RKO (cell line): Measurements from ENCODE around the gene LMTK2.

Experiments
- DNase-seq: peaks from one replicate; pipeline ENCODE4 v3.0.0-alpha.2; 2016; ENCODE audit warnings: low spot score

Gene LMTK2

DNA sequence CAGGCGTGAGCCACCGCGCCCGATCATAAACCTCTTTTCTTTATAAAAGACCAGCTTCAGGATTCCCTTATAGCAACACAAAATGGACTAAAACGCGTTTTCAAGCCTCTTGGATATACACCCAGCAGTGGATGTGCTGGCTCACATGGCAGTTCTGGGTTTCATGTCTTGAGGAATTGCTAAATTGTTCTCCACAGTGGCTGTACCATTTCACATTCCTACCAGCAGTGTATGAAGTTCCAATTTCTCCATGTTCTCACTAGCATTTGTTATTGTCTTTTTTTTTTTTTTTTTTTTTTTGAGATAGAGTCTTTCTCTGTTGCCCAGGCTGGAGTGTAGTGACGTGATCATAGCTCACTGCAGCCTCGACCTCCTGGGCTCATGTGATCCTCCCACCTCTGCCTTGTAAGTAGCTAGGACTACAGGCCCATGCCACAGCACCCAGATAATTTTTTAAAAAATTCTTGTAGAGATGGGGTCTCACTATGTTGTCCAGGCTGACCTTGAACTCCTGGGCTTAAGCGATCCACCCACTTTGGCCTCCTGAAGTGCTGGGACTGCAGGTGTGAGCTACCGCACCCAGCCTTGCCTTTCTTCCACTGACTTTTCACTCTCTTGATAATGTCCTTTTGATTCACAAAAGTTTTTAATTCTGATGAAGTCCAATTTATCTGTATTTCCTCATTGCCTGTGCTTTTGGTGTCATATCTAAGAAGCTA is 127.9 kb downstream of the LMTK2 start:
- no peak for DNase-seq

GRCh38 chr7:98235901-98236300 is 129.2 kb downstream of the LMTK2 start:
- no peak for DNase-seq

DNA sequence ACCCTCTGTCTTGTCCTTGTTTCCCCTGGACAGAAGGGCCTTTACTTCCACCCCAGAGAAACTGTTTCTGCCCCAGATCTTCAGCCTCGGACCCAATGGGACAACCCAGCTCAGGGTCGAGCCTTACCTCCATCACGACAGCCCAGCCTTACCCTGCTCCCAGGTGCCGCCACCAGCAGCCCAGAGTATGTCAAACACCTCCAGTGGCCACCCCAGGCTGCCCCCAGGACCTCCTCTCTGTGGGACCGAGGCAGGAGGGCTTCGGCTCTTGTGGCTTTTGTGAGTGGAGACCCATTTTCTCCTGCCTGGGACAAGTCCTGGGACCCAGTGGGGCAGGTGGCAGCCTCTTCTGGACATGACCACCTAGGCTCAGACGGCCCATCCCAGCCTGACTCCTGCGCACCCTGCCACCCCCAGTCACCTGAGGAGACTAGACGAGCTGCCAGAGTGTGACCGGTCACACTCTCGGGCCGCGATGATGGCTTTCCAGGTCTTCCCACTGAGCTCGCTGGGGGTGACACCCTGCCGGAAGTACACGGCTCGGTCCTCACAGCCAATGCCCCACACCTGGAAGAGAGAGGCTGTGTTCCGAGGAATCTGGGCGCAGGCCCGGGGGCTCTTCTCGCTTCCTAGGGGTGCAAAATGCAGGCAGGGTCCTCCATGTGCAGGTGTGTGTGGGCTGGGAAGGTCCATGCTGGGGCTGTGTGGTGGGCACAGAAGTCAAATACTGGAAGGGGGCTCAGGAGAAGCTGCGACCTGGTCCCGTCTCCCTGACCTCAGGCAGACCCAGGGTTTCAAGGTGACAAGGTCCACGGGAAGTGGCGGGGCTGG is 129.9 kb downstream of the LMTK2 start:
- DNase-seq, result no peak

GRCh38 chr7:98238076-98238475 is 131.4 kb downstream of the LMTK2 start:
- no peak for DNase-seq

DNA sequence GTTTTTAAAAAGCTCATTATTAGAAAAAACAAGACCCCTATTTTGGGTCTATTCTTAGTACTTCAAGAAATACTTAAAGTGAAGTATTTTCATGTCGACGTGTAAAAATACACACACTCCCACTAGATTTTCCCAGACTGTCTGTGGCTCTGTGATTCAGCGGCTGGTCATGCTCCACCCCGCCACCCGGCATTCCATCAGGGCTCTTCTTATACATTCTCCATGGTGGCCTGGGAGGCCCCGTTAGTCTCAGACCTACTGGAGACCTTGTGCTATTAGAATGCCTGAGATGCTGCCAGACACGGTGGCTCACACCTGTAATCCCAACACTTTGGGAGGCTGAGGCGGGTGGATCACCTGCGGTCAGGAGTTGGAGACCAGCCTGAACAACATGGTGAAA is 132.3 kb downstream of the LMTK2 start:
- DNase-seq, result no peak

DNA sequence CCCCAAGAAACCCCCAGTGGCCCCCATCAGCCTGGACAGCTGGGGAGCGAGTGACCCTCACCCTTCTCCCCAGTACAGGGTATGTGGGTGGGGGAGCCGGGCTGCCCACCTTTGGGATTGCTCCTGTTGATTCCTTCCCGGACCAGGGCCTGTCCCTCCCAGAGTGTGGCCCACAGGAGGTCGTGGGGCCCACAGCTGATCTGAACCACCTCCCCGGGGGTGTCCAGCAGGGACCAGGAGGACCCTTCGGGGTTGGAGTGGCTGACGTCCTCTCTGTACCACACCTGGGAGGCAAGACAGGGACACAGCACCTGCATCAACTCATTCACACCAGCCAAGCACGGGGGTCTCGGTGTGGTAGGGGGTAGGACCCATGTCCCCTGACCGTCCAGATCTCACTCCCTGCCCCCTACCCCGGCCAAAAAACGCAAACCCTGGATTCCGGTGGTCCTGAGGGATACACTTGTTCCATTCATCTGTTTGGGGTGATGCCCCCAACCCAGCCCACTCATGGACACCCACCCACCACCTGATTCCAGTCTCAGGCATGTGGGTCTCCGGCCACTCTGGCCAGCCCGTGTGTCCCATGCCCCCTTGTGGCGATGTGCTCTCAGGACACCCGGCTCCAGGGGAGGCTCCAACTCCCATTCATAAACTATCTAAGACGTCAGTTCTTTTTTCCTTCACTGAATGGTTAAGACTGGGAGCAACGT is 134.5 kb downstream of the LMTK2 start:
- peak; percentile 53 for DNase-seq

GRCh38 chr7:98241674-98242241 is 135.1 kb downstream of the LMTK2 start:
- no peak for DNase-seq

- no peak for DNase-seq
Measured at GRCh38 chr7:98242342-98242741, 135.7 kb downstream of the LMTK2 start.

- no peak for DNase-seq
Measured at GRCh38 chr7:98242934-98243333, 136.3 kb downstream of the LMTK2 start.

DNA sequence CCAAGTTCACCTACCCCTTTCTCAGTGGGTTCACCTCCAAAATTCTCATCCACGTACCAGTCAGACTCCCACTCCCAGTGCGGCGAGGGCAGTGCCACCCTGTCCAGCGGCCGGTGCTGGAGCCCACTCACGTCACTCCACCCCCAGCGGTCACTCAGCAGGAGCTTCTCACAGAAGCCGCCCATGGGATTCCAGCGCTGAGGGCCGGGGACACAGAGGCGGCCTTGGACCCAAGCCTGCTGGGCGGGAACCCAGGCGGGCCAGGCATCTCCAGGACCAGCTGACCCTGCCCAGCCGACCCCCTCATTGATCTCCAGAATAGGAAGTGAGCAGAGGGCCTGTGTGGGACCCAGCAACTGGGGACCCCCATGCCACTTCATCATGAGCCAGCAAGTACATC is 138.2 kb downstream of the LMTK2 start:
- DNase-seq, result no peak

DNA sequence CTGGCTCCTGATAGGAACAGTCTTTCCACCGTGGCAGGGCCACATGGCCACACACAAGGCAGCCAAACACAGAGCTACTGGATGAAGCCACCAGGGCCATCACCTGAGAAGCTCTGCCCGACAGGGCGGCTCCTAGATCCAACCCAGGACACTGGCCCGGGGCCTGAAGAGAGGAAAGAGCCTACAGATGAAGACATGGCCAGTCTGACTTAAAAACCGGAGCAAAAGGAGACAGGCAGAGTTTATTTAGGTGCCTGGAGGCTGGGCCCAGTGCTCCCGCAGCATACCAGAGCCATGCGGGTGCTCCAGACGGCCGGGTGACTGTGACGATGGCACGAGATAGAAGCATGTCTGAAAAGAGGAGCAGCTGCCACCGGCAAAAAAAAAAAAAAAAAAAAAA is 141.5 kb downstream of the LMTK2 start:
- no peak for DNase-seq

DNA sequence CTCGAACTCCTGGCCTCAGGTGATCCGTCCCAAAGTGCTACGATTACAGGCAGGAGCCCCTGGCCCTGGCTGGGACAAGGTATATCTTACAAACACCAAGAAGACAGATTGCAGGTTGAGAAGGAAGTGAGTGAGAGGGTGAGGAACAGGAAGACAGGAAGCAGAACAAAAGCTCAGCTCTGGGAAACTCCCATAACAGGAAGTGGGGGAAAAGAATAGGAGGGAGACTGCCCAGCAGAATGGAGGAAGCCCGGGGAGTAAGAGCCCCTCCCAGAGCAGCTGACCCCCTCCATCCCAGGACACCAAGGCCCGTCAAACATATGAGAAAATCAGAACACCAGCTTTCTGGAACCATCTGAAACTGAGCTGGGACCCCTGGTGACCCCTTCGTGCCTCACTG is 142.4 kb downstream of the LMTK2 start:
- no peak for DNase-seq

DNA sequence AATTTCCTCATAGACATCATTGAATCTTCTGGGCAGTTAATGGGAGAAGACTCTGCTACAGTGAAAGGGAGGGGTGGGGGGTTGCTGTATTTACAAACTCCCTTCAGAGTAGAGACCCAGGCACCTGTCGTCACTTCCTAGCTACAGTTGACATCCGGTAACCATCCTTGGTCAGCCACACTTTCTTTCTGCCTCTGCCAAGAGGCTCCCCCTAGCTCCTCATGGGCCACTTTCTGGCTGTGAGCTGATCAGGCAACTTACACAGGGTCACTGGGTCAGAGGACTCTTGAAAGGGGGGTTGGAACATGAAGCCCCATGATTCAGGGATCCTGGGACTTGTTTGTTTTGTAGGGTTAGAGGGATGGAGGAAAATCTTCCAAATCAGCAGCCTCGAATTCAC is 144.1 kb downstream of the LMTK2 start:
- no peak for DNase-seq

DNA sequence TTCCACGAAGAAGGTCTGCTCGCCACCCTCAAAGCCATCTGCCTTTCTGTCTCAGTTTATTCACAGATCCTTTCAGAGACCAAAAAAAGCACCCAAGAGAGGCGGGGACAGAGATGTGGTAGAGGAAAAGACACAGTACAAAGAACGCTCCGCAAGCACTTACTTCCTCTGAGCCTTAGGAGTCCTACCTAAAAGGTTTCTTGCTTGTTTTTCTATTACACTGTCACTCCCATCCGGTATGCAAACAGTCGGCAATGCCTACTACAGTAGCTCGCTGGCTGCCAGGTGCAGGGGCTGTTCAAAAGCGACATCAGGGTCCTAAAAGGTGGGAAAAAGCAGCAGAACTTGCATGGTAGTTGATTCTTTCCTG is 144.6 kb downstream of the LMTK2 start:
- DNase-seq, result no peak

GRCh38 chr7:98251601-98252424 is 145.2 kb downstream of the LMTK2 start, which contains the start of gene TECPR1:
Gene TECPR1, minus strand, starts transcription at chr7:98252232. Its CDS starts 6,086 bp downstream, at chr7:98246146.
- DNase-seq, result peak; percentile 96

- peak; percentile 55 for DNase-seq
Measured at GRCh38 chr7:98252425-98253054, 145.9 kb downstream of the LMTK2 start.

DNA sequence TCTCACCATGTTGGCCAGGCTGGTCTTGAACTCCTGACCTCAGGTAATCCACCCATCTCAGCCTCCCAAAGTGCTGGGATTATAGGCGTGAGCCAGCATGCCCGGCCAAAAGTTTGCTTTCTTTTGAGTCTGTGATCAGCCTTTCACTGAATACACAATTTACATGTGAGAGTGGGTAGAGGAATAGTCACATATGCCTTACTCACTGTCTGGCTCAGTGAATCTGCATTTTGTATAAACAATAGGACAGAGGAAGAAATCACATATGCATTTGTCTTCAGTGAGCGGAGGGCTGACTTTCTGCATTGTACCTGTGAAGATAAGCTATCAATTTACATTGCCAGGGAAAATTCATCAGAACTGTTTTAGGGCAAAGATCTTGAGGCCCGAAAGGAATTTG is 147.9 kb downstream of the LMTK2 start:
- DNase-seq, result no peak

DNA sequence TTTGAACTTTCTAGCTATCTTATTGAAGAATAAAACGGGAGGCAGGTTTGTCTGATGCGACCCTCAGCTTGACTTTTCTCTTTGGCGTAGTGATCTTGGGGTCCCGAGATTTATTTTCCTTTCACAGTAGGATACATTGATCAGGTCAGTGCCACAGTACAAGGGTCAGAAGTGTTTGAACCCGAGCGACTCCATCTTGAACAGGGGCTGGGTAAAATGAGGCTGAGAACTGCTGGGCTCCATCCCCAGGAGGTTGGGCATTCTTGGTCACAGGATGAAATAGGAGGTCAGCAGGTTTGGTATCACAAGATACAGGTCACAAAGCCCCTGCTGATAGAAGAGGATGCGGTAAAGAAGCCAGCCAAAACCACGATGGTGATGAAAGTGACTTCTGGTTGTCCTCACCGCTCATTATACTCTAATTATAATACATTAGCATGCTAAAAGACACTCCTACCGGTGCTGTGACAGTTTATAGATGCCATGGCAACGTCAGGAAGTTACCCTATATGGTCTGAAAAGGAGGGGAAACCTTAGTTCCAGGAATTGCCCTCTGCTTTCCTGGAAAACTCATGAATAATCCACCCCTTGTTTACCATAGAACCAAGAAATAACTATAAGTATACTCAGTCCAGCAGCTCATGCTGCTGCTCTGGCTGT is 148.4 kb downstream of the LMTK2 start:
- DNase-seq, result no peak

DNA sequence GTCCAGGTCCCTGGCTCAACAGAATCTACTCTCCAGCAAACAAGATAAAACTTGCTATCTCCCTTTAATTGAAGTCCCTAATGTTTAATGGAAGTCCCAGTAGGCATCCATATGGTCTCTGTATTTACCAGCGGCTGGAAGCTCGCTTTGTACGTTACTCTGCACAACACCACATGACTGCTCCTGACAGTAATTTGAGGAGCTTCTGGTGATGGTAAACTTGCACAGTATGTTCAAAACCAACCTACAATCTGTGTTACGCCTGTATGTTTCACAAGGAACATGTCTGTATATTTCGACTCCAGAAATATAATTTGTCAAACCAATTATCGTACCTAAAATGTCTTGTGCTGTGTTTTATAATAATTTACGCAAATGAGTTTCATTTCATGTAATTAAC is 149.8 kb downstream of the LMTK2 start:
- DNase-seq, result no peak

- DNase-seq, result no peak
Measured at GRCh38 chr7:98257701-98258100, 151.0 kb downstream of the LMTK2 start.
